Endothelial cell of umbilical vein (primary cell): ENCODE measurements around the gene ATP11C. TPM values are rescaled to one million over a fixed set of nuclear protein-coding genes. Genes with fewer than 3 reads are reported as not detected.

Source experiments
- BruUV-seq: library from RNA; stranded (reverse); fragments of 400-500 nt; replicated peaks from 2 replicates; lab custom pipeline; 2021; lab: Mats Ljungman, UMichigan
- CTCF ChIA-PET: fragments of 300-600, 350-600 bp; sonication (Branson Sonifier 250); formaldehyde crosslinking; loops from one replicate; lab custom pipeline; 2021; ENCODE audit warnings: antibody characterized with exemption, inconsistent platforms; lab: Charles Lee
- POLR2A ChIA-PET: fragments of 300-600, 350-600 bp; sonication (Branson Sonifier 250); formaldehyde crosslinking; loops from one replicate; lab custom pipeline; 2021; ENCODE audit warnings: antibody characterized with exemption, inconsistent platforms; lab: Charles Lee
- DNase-seq: peaks from one replicate; pipeline ENCODE4 v3.0.0-alpha.2; 2011; ENCODE audit warnings: low read depth, low spot score
- FAIRE-seq: peaks from 2 replicates; lab custom pipeline; 2011; peaks lifted over from hg19 to GRCh38; lab: Jason Lieb, UNC
- H2AFZ ChIP-seq: 2 replicates; pipeline ENCODE4 v1.6.0; 2012; ENCODE audit warnings: low read depth, low read length, control low read depth, inconsistent platforms
- H3K27ac ChIP-seq: 2 replicates; pipeline ENCODE4 v1.5.1; 2011; ENCODE audit warnings: low read depth, mild to moderate bottlenecking, control low read depth, low read length, moderate library complexity; ENCODE audit not compliant: insufficient read depth
- H3K27me3 ChIP-seq, 2 experiments: 2 replicates each; pipeline versions ENCODE4 v1.6.0 to v1.6.1; 2011; ENCODE audit warnings: low read length in 2 of 2, mixed read lengths in 1 of 2; ENCODE audit not compliant: control insufficient read depth in 2 of 2, insufficient read depth in 2 of 2
- H3K36me3 ChIP-seq, 2 experiments: 2 replicates in 1 of 2; 3 replicates in 1 of 2; pipeline ENCODE4 v1.5.1; 2011; ENCODE audit warnings: low read length in 2 of 2, mild to moderate bottlenecking in 1 of 2, moderate library complexity in 1 of 2; ENCODE audit not compliant: control insufficient read depth in 2 of 2, insufficient read depth in 2 of 2; ENCODE audit errors: extremely low read depth in 1 of 2
- H3K4me1 ChIP-seq: 3 replicates; pipeline ENCODE4 v1.5.1; 2011; ENCODE audit warnings: mild to moderate bottlenecking, low read length; ENCODE audit not compliant: control insufficient read depth, insufficient read depth; ENCODE audit errors: extremely low read depth
- H3K4me2 ChIP-seq: 2 replicates; pipeline ENCODE4 v1.6.1; 2011; ENCODE audit warnings: low read length, control low read depth, mixed read lengths; ENCODE audit not compliant: insufficient read depth
- H3K4me3 ChIP-seq, 3 experiments: fragments of 200-600 bp in 1 of 3; sonication (generic), shearing (Covaris generic) in 1 of 3; replicated peaks in 1 of 3; 2 replicates each; pipeline ENCODE4 v1.5.1; 2011 to 2016; ENCODE audit warnings: control low read depth in 3 of 3, low read length in 3 of 3, mild to moderate bottlenecking in 2 of 3, inconsistent platforms in 1 of 3, low read depth in 1 of 3, moderate library complexity in 1 of 3; ENCODE audit not compliant: insufficient read depth in 1 of 3
- H3K79me2 ChIP-seq: 2 replicates; pipeline ENCODE4 v1.6.0; 2012; ENCODE audit warnings: low read length, inconsistent platforms; ENCODE audit not compliant: control insufficient read depth, insufficient read depth
- H3K9ac ChIP-seq: replicated peaks from 2 replicates; pipeline ENCODE3; 2011; ENCODE audit warnings: low read length, control low read depth; ENCODE audit not compliant: insufficient read depth; ENCODE audit errors: extremely low read depth
- H3K9me1 ChIP-seq: replicated peaks from 3 replicates; pipeline ENCODE4 v1.6.0; 2011; ENCODE audit warnings: mild to moderate bottlenecking, low read length; ENCODE audit not compliant: control insufficient read depth, insufficient read depth; ENCODE audit errors: extremely low read depth
- H3K9me3 ChIP-seq: replicated peaks from 2 replicates; pipeline ENCODE4 v1.5.1; 2012; ENCODE audit warnings: low read length, inconsistent platforms; ENCODE audit not compliant: control insufficient read depth, insufficient read depth
- H4K20me1 ChIP-seq: replicated peaks from 2 replicates; pipeline ENCODE3; 2011; ENCODE audit warnings: mild to moderate bottlenecking, low read length; ENCODE audit not compliant: control insufficient read depth, insufficient read depth; ENCODE audit errors: extremely low read depth
- EZH2 ChIP-seq: IDR thresholded peaks from 2 replicates; pipeline ENCODE4 v1.6.1; 2012; ENCODE audit warnings: borderline replicate concordance, low read depth, mild to moderate bottlenecking, moderate library complexity, low read length, inconsistent platforms; ENCODE audit not compliant: severe bottlenecking
- FOS ChIP-seq: IDR thresholded peaks from 2 replicates; pipeline ENCODE4 v1.6.1; 2011; ENCODE audit warnings: mild to moderate bottlenecking, low read length, moderate library complexity, borderline replicate concordance; ENCODE audit not compliant: insufficient read depth
- GATA2 ChIP-seq: IDR thresholded peaks from 2 replicates; pipeline ENCODE4 v1.7.0; 2011; ENCODE audit warnings: low read depth, mild to moderate bottlenecking, moderate library complexity, mixed read lengths, low read length; ENCODE audit not compliant: insufficient read length, insufficient read depth
- JUN ChIP-seq: IDR thresholded peaks from 2 replicates; pipeline ENCODE4 v1.6.1; 2011; ENCODE audit warnings: borderline replicate concordance, low read depth; ENCODE audit not compliant: insufficient read length, insufficient read depth
- MYC ChIP-seq: IDR thresholded peaks from one replicate; pipeline ENCODE4 v1.6.1; 2011; ENCODE audit warnings: mild to moderate bottlenecking, low read depth, low read length
- POLR2A ChIP-seq: IDR thresholded peaks from 2 replicates; pipeline ENCODE4 v1.6.1; 2012; ENCODE audit warnings: low read depth, mild to moderate bottlenecking, control low read depth, low read length
- POLR2AphosphoS5 ChIP-seq: IDR thresholded peaks from 2 replicates; pipeline ENCODE4 v1.6.1; 2012; ENCODE audit warnings: low read depth, mild to moderate bottlenecking, control low read depth, low read length, moderate library complexity; ENCODE audit not compliant: insufficient read depth
- dilution Hi-C: fragments of 300-500 bp; cut with MboI; formaldehyde crosslinking; loops from one replicate; pipeline ENCODE4 v1.15.0; 2019; ENCODE audit warnings: low sequenced_read_pairs; ENCODE audit not compliant: extremely low pct_ligation_motif_present
- intact Hi-C: fragments of 100-400 bp; cut with micrococcal nuclease; formaldehyde crosslinking; loops from one replicate; pipeline ENCODE4 v1.10.0; 2022
- polyA plus RNA-seq, 4 experiments: library from polyadenylated mRNA; depleted of rRNA in 3 of 4; stranded (reverse) in 3 of 4; unstranded in 1 of 4; fragments of >200 nt; gene quantifications; 2 replicates each; pipeline versions ENCODE4 v1.2.1 to v1.2.3, GENCODE V29; 2011 to 2012; ENCODE audit warnings: missing spikeins in 1 of 4
- total RNA-seq: library from RNA; stranded (reverse); gene quantifications from 2 replicates; pipeline ENCODE4 v1.2.3, GENCODE V29; 2021
- TF ChIP-seq, protein P1 (sequence below): IDR thresholded peaks from 2 replicates; pipeline ENCODE4 v1.6.1; 2011; ENCODE audit not compliant: insufficient read depth, insufficient read length
- TF ChIP-seq, protein P2 (sequence below), 2 donors: IDR thresholded peaks; 1 replicate in 1 of 2; 2 replicates in 1 of 2; pipeline ENCODE4 v1.5.1; 2011; ENCODE audit warnings: low read length in 2 of 2, mild to moderate bottlenecking in 2 of 2, moderate library complexity in 2 of 2, control low read depth in 1 of 2, inconsistent platforms in 1 of 2, low read depth in 1 of 2; ENCODE audit not compliant: insufficient read depth in 1 of 2; ENCODE audit errors: extremely low read depth in 1 of 2

ATP11C gene
- total and polyA plus RNA-seq, 2 donors (not counting 3 experiments of a cell fraction or from before 2014, with no cell fraction given): 9.1 to 31.8 TPM

DNA sequence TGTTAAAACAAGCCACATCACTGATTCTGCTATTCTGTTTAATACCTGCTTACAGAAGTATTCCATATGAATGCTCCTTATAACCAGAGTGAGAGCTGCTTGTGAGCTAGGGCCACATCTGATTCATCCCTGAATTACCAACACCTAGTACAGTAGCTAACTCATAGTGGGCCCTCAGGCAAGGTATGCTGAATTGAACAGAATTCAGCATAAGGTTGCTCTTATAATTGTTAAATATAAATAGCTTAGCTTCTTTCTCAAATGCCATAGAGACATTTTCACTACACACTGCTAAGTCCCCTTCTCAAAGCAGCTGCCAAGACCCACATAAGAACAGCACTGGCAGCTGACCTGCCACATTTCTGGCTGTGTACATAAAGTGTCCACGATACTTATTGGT is 197.9 kb downstream of the ATP11C start:
- DNase-seq: no peak
- ChIA-PET CTCF (no interaction called here), POLR2A (no interaction called here)
- Histone ChIP-seq H3K9ac (no peak overlapping the region), H3K27ac (no peak overlapping the region), H3K9me1 (no peaks in the 10 kb centered on the region), H2AFZ (no peak overlapping the region), H3K79me2 (no peaks in the 10 kb centered on the region), H3K4me2 (no peak overlapping the region), H4K20me1 (no peaks in the 10 kb centered on the region), H3K9me3 (no peaks in the 10 kb centered on the region), H3K4me3 (no peak overlapping the region), H3K27me3 (no peaks in the 10 kb centered on the region), H3K36me3 (no peaks in the 10 kb centered on the region), H3K4me1 (peaks cover 20% of the 10 kb centered on the region)
- FAIRE-seq: no peak
- intact Hi-C loops: loop anchor here (10.0 kb wide), 1 partner anchor 200 kb away; the partner anchor contains the start of gene ATP11C
- TF ChIP-seq JUN (no peak), POLR2A (no peak), POLR2AphosphoS5 (no peak), FOS (no peak), EZH2 (no peak), GATA2 (no peak), MYC (no peak)
- TF ChIP-seq, protein P1, sequence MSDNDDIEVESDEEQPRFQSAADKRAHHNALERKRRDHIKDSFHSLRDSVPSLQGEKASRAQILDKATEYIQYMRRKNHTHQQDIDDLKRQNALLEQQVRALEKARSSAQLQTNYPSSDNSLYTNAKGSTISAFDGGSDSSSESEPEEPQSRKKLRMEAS: no peak
- TF ChIP-seq, protein P2, sequence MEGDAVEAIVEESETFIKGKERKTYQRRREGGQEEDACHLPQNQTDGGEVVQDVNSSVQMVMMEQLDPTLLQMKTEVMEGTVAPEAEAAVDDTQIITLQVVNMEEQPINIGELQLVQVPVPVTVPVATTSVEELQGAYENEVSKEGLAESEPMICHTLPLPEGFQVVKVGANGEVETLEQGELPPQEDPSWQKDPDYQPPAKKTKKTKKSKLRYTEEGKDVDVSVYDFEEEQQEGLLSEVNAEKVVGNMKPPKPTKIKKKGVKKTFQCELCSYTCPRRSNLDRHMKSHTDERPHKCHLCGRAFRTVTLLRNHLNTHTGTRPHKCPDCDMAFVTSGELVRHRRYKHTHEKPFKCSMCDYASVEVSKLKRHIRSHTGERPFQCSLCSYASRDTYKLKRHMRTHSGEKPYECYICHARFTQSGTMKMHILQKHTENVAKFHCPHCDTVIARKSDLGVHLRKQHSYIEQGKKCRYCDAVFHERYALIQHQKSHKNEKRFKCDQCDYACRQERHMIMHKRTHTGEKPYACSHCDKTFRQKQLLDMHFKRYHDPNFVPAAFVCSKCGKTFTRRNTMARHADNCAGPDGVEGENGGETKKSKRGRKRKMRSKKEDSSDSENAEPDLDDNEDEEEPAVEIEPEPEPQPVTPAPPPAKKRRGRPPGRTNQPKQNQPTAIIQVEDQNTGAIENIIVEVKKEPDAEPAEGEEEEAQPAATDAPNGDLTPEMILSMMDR (IDR thresholded peaks at IDR 0.05; ENCODE audit: extremely low read depth in 1 of 2, insufficient read depth in 1 of 2, low read depth in 1 of 2, low read length in 2 of 2): no peak
- BruUV-seq: no TSS peak
- dilution Hi-C loops: no loop called here
